Spleen (tissue), 7 donors: ENCODE results near the gene DCTN2.

Source experiments
- CTCF ChIP-seq, 11 experiments: fragments of 200-600 bp in 7 of 11; fragments of 450-650 bp in 4 of 11; sonication (generic) in 4 of 11; IDR thresholded peaks in 8 of 11; conservative IDR thresholded peaks in 3 of 11; 1 replicate in 7 of 11; 2 replicates in 4 of 11; pipeline versions ENCODE4 v1.4.0 to v1.8.0; 2016 to 2021; ENCODE audit warnings: antibody characterized with exemption in 11 of 11, inconsistent platforms in 4 of 11, mild to moderate bottlenecking in 1 of 11
- POLR2AphosphoS5 ChIP-seq, 3 donors: sonication (generic); formaldehyde crosslinking; IDR thresholded peaks; one replicate each; pipeline ENCODE4 v1.5.1; 2017; ENCODE audit warnings: antibody characterized with exemption in 3 of 3
- donor health status: DM: no; HTN: no; CAD: no; lungs with moderate emphysema.
- donor health status: DM: no; HTN: no; CAD: no.
- donor health status: DM: no; HTN: no; CAD: no.

- no peak for TF ChIP-seq POLR2AphosphoS5 (IDR thresholded peaks at IDR 0.05)
- no peak for TF ChIP-seq CTCF (IDR thresholded peaks at IDR 0.05 in 8 of 11, conservative IDR thresholded peaks at IDR 0.05 in 3 of 11)
These were observed 33.7 kb downstream of the DCTN2 start for GRCh38 chr12:57513266-57513665.
